ENCODE data around the gene RAB11B. TPM values are rescaled to one million over a fixed set of nuclear protein-coding genes. Genes with fewer than 3 reads are reported as not detected.
"Not testable (repeated sequence)": the region's sequence is repeated elsewhere in the genome, so short reads cannot be mapped to it uniquely, and the experiment has no call there.

The RAB11B gene
- total and polyA plus RNA-seq, 2 donors (not counting 1 experiment from before 2014, with no cell fraction given), result 27.8 to 46.2 TPM

DNA sequence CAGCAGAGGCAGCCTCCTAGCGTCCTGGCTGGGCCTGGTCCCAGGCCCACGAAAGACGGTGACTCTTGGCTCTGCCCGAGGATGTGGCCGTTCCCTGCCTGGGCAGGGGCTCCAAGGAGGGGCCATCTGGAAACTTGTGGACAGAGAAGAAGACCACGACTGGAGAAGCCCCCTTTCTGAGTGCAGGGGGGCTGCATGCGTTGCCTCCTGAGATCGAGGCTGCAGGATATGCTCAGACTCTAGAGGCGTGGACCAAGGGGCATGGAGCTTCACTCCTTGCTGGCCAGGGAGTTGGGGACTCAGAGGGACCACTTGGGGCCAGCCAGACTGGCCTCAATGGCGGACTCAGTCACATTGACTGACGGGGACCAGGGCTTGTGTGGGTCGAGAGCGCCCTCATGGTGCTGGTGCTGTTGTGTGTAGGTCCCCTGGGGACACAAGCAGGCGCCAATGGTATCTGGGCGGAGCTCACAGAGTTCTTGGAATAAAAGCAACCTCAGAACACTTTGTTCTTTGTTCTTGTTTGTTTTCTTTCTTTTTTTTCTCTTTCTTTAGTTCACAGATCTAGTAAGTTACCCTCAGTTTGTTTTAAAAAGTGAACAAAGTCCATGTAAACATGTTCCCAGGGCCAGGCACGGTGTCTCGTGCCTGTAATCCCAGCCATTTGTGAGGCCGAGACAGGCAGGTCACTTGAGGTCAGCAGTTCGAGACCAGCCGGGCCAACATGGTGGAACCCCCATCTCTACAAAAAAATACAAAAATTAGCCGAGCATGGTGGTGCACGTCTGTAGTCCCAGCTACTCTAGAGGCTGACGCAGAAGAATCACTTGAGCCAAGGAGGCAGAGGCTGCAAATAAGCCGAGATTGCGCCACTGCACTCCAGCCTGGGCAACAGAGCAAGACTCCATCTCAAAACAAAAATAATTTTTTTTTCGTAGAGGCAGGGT lies 16.0 kb upstream of the RAB11B start:
- Histone ChIP-seq H3K27me3 (ENCODE audit: control insufficient read depth, insufficient read depth, low read length) (no peaks in the 10 kb centered on the region), H3K4me2 (ENCODE audit: extremely low read depth, insufficient read depth, low read length) (no peak overlapping the region), H3K4me3 (replicated peaks in 1 of 4; ENCODE audit: control extremely low read depth in 1 of 4, insufficient read depth in 1 of 4, low read depth in 3 of 4, low read length in 4 of 4) (no peak overlapping the region), H3K9ac (ENCODE audit: insufficient read depth, low read length) (no peak overlapping the region), H3K79me2 (ENCODE audit: control insufficient read depth, insufficient read depth, low read length) (no peaks in the 10 kb centered on the region), H3K36me3 (ENCODE audit: control insufficient read depth, insufficient read depth, low read length) (peaks cover 4% of the 10 kb centered on the region), H2AFZ (ENCODE audit: low read length) (no peak overlapping the region), H3K4me1 (ENCODE audit: control insufficient read depth, extremely low read depth, insufficient read depth, low read length) (no peaks in the 10 kb centered on the region), H3K9me3 (ENCODE audit: control insufficient read depth, insufficient read depth, low read depth, low read length) (no peaks in the 10 kb centered on the region), H4K20me1 (ENCODE audit: control insufficient read depth, extremely low read depth, insufficient read depth, low read length) (no peaks in the 10 kb centered on the region), H3K27ac (ENCODE audit: insufficient read depth, low read length) (no peak overlapping the region)
- no peak for TF ChIP-seq EZH2 (IDR thresholded peaks at IDR 0.05; ENCODE audit: low read length, missing control alignments)
- TF ChIP-seq, protein P1, sequence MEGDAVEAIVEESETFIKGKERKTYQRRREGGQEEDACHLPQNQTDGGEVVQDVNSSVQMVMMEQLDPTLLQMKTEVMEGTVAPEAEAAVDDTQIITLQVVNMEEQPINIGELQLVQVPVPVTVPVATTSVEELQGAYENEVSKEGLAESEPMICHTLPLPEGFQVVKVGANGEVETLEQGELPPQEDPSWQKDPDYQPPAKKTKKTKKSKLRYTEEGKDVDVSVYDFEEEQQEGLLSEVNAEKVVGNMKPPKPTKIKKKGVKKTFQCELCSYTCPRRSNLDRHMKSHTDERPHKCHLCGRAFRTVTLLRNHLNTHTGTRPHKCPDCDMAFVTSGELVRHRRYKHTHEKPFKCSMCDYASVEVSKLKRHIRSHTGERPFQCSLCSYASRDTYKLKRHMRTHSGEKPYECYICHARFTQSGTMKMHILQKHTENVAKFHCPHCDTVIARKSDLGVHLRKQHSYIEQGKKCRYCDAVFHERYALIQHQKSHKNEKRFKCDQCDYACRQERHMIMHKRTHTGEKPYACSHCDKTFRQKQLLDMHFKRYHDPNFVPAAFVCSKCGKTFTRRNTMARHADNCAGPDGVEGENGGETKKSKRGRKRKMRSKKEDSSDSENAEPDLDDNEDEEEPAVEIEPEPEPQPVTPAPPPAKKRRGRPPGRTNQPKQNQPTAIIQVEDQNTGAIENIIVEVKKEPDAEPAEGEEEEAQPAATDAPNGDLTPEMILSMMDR (conservative IDR thresholded peaks at IDR 0.05 in 1 of 2, IDR thresholded peaks at IDR 0.05 in 1 of 2; ENCODE audit: low read depth in 1 of 2, low read length in 2 of 2), result no peak
- no peak for DNase-seq (ENCODE audit: low read depth in 2 of 2)

DNA sequence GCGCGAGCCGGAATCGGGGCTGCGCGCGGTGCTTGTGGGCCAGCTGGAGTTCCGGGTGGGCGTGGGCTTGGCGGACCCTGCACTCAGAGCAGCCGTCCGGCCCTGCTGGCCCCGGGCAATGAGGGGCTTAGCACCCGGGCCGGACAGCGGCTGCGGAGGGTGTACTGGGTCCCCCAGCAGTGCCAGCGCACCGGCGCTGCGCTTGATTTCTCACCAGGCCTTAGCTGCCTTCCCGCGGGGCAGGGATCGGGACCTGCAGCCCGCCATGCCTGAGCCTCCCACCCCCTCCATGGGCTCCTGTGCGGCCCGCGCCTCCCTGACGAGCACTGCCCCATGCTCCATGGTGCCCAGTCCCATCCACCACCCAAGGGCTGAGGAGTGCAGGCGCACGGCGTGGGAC lies 14.4 kb upstream of the RAB11B start:
- not testable (repeated sequence) for H3K4me2 ChIP-seq (ENCODE audit: extremely low read depth, insufficient read depth, low read length); DNase-seq (ENCODE audit: low read depth in 2 of 2); H2AFZ ChIP-seq (ENCODE audit: low read length); H3K27ac ChIP-seq (ENCODE audit: insufficient read depth, low read length); H3K9ac ChIP-seq (ENCODE audit: insufficient read depth, low read length); H3K4me1 ChIP-seq (ENCODE audit: control insufficient read depth, extremely low read depth, insufficient read depth, low read length); H4K20me1 ChIP-seq (ENCODE audit: control insufficient read depth, extremely low read depth, insufficient read depth, low read length); H3K4me3 ChIP-seq (replicated peaks in 1 of 4; ENCODE audit: control extremely low read depth in 1 of 4, insufficient read depth in 1 of 4, low read depth in 3 of 4, low read length in 4 of 4); H3K36me3 ChIP-seq (ENCODE audit: control insufficient read depth, insufficient read depth, low read length); H3K79me2 ChIP-seq (ENCODE audit: control insufficient read depth, insufficient read depth, low read length); H3K9me3 ChIP-seq (ENCODE audit: control insufficient read depth, insufficient read depth, low read depth, low read length); H3K27me3 ChIP-seq (ENCODE audit: control insufficient read depth, insufficient read depth, low read length)

DNA sequence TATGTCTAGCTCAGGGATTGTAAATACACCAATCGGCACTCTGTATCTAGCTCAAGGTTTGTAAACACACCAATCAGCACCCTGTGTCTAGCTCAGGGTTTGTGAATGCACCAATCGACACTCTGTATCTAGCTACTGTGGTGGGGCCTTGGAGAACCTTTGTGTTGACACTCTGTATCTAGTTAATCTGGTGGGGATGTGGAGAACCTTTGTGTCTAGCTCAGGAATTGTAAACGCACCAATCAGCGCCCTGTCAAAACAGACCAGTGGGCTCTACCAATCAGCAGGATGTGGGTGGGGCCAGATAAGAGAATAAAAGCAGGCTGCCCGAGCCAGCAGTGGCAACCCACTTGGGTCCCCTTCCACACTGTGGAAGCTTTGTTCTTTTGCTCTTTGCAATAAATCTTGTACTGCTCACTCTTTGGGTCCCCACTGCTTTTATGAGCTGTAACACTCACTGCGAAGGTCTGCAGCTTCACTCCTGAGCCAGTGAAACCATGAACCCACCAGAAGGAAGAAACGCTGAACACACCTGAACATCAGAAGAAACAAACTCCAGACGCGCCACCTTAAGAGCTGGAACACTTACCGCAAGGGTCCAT lies 13.7 kb upstream of the RAB11B start:
- H3K36me3 ChIP-seq (ENCODE audit: control insufficient read depth, insufficient read depth, low read length); H3K27ac ChIP-seq (ENCODE audit: insufficient read depth, low read length); DNase-seq (ENCODE audit: low read depth in 2 of 2); H3K9ac ChIP-seq (ENCODE audit: insufficient read depth, low read length); H3K27me3 ChIP-seq (ENCODE audit: control insufficient read depth, insufficient read depth, low read length); H3K4me2 ChIP-seq (ENCODE audit: extremely low read depth, insufficient read depth, low read length); H3K79me2 ChIP-seq (ENCODE audit: control insufficient read depth, insufficient read depth, low read length); H3K4me1 ChIP-seq (ENCODE audit: control insufficient read depth, extremely low read depth, insufficient read depth, low read length); H3K4me3 ChIP-seq (replicated peaks in 1 of 4; ENCODE audit: control extremely low read depth in 1 of 4, insufficient read depth in 1 of 4, low read depth in 3 of 4, low read length in 4 of 4); H3K9me3 ChIP-seq (ENCODE audit: control insufficient read depth, insufficient read depth, low read depth, low read length); H2AFZ ChIP-seq (ENCODE audit: low read length); H4K20me1 ChIP-seq (ENCODE audit: control insufficient read depth, extremely low read depth, insufficient read depth, low read length): not testable (repeated sequence)

DNA sequence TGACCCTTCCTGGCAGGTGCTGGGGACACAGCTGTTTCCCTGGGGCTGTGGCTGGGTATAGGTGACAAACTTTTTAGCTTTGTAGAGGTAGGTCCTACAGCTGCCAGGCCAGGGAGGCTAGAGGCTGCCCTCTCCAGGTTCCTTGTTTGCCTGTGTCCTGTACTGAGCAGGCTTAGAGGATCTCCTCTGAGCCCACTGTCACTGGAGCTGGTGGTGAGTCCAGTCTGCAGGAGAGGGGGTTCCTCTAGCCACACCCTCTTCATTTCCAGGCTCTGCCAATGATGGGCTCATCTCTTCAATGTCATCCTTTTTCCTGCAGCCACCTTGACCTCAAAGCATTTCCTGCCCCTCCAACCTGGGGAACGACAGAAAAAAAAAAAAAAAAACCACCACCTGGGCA lies 12.6 kb upstream of the RAB11B start:
- H3K9ac ChIP-seq (ENCODE audit: insufficient read depth, low read length), result no peak overlapping the region
- H3K9me3 ChIP-seq (ENCODE audit: control insufficient read depth, insufficient read depth, low read depth, low read length), result no peaks in the 10 kb centered on the region
- no peaks in the 10 kb centered on the region for H3K79me2 ChIP-seq (ENCODE audit: control insufficient read depth, insufficient read depth, low read length)
- no peaks in the 10 kb centered on the region for H3K36me3 ChIP-seq (ENCODE audit: control insufficient read depth, insufficient read depth, low read length)
- H3K27me3 ChIP-seq (ENCODE audit: control insufficient read depth, insufficient read depth, low read length), result no peaks in the 10 kb centered on the region
- no peak overlapping the region for H3K4me3 ChIP-seq (replicated peaks in 1 of 4; ENCODE audit: control extremely low read depth in 1 of 4, insufficient read depth in 1 of 4, low read depth in 3 of 4, low read length in 4 of 4)
- TF ChIP-seq, protein P1 (conservative IDR thresholded peaks at IDR 0.05 in 1 of 2, IDR thresholded peaks at IDR 0.05 in 1 of 2; ENCODE audit: low read depth in 1 of 2, low read length in 2 of 2), result no peak
- TF ChIP-seq EZH2 (IDR thresholded peaks at IDR 0.05; ENCODE audit: low read length, missing control alignments), result no peak
- no peak overlapping the region for H2AFZ ChIP-seq (ENCODE audit: low read length)
- H3K27ac ChIP-seq (ENCODE audit: insufficient read depth, low read length), result no peak overlapping the region
- no peaks in the 10 kb centered on the region for H3K4me1 ChIP-seq (ENCODE audit: control insufficient read depth, extremely low read depth, insufficient read depth, low read length)
- no peak for DNase-seq (ENCODE audit: low read depth in 2 of 2)
- H4K20me1 ChIP-seq (ENCODE audit: control insufficient read depth, extremely low read depth, insufficient read depth, low read length), result no peaks in the 10 kb centered on the region
- H3K4me2 ChIP-seq (ENCODE audit: extremely low read depth, insufficient read depth, low read length), result no peak overlapping the region

DNA sequence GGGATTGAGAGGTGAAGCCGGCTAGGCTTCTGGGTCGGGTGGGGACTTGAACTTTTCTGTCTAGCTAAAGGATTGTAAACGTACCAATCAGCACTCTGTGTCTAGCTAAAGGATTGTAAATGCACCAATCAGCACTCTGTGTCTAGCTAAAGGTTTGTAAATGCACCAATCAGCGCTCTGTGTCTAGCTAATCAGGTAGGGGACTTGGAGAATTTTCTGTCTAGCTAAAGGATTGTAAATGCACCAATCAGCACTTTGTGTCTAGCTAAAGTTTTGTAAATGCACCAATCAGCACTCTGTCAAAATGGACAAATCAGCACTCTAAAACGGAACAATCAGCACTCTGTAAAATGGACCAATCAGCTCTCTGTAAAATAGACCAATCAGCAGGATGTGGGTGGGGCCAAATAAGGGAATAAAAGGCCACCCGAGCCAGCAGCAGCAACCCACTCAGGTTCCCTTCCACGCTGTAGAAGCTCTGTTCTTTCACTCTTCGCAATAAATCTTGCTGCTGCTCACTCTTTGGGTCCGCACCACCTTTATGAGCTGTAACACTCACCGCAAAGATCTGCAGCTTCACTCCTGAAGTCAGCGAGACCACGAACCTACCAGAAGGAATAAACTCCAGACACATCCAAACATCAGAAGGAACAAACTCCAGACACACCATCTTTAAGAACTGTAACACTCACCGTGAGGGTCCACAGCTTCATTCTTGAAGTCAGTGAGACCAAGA lies 10.8 kb upstream of the RAB11B start:
- not testable (repeated sequence) for H3K27me3 ChIP-seq (ENCODE audit: control insufficient read depth, insufficient read depth, low read length); H3K4me3 ChIP-seq (replicated peaks in 1 of 4; ENCODE audit: control extremely low read depth in 1 of 4, insufficient read depth in 1 of 4, low read depth in 3 of 4, low read length in 4 of 4); H3K27ac ChIP-seq (ENCODE audit: insufficient read depth, low read length); H4K20me1 ChIP-seq (ENCODE audit: control insufficient read depth, extremely low read depth, insufficient read depth, low read length); H3K4me2 ChIP-seq (ENCODE audit: extremely low read depth, insufficient read depth, low read length); H3K9me3 ChIP-seq (ENCODE audit: control insufficient read depth, insufficient read depth, low read depth, low read length); H3K36me3 ChIP-seq (ENCODE audit: control insufficient read depth, insufficient read depth, low read length); H3K9ac ChIP-seq (ENCODE audit: insufficient read depth, low read length); H3K79me2 ChIP-seq (ENCODE audit: control insufficient read depth, insufficient read depth, low read length); DNase-seq (ENCODE audit: low read depth in 2 of 2); H2AFZ ChIP-seq (ENCODE audit: low read length); H3K4me1 ChIP-seq (ENCODE audit: control insufficient read depth, extremely low read depth, insufficient read depth, low read length)

Data from fibroblast of lung (primary cell).